A549 (cell line): ENCODE data around the gene COX4I1. TPM values are rescaled to one million over a fixed set of nuclear protein-coding genes. Genes with fewer than 3 reads are reported as not detected.

Source experiments
- ATAC-seq, 2 experiments: fragments of 200-7000 bp in 1 of 2; fragments of >200 bp in 1 of 2; cut with Nextera tagmentation in 1 of 2; cut with Tn5 transposase in 1 of 2; 3 replicates each; pipeline versions ENCODE4 v1.8.0 to v1.9.1; 2018 to 2020; ENCODE audit warnings: mild to moderate bottlenecking in 1 of 2, moderate library complexity in 1 of 2
- CTCF ChIA-PET: fragments of 300-600 bp; sonication (Branson Sonifier 250); formaldehyde crosslinking; extraction: SDS; loops from one replicate; lab custom pipeline; 2021; ENCODE audit warnings: antibody characterized with exemption, inconsistent platforms; lab: Yijun Ruan, JAX
- POLR2A ChIA-PET: fragments of 350-600 bp; formaldehyde crosslinking; extraction: SDS; loops from one replicate; lab custom pipeline; 2021; ENCODE audit warnings: antibody characterized with exemption, inconsistent platforms; lab: Yijun Ruan, JAX
- DNase-seq, 2 experiments: peaks; one replicate each; pipeline versions ENCODE4 v3.0.0 to v3.0.0-alpha.2; 2011 to 2016; ENCODE audit warnings: low read depth in 1 of 2, low spot score in 1 of 2
- FAIRE-seq: peaks from 2 replicates; lab custom pipeline; 2011; peaks lifted over from hg19 to GRCh38; lab: Jason Lieb, UNC
- H3K27ac ChIP-seq, 2 experiments: fragments of >200 bp; sonication (Bioruptor Twin); formaldehyde crosslinking; 3 replicates each; pipeline ENCODE4 v1.5.1; 2016 to 2017
- H3K4me1 ChIP-seq: fragments of >200 bp; sonication (Bioruptor Twin); formaldehyde crosslinking; 3 replicates; pipeline ENCODE4 v1.6.1; 2016
- H3K4me2 ChIP-seq: fragments of >200 bp; sonication (Bioruptor Twin); formaldehyde crosslinking; 3 replicates; pipeline ENCODE4 v1.6.1; 2016
- H3K4me3 ChIP-seq: fragments of >200 bp; sonication (Bioruptor Twin); formaldehyde crosslinking; 3 replicates; pipeline ENCODE4 v1.5.1; 2016
- H3K9me3 ChIP-seq: fragments of >200 bp; sonication (Bioruptor Twin); formaldehyde crosslinking; 3 replicates; pipeline ENCODE4 v1.6.1; 2016
- CBX2 ChIP-seq: fragments of 200-600 bp; sonication (generic); IDR thresholded peaks from 2 replicates; pipeline ENCODE4 v1.6.1; 2016; ENCODE audit warnings: low read depth, mild to moderate bottlenecking, borderline replicate concordance
- CEBPB ChIP-seq, 2 experiments: fragments of >200 bp in 1 of 2; sonication (Bioruptor Twin) in 1 of 2; formaldehyde crosslinking in 1 of 2; IDR thresholded peaks; 2 replicates each; pipeline ENCODE4 v1.6.1; 2012 to 2016
- EHF ChIP-seq: fragments of 250-450 bp; sonication (Bioruptor Pico); IDR thresholded peaks from 2 replicates; pipeline ENCODE4 v1.5.0; 2020; ENCODE audit warnings: mild to moderate bottlenecking
- HEYL ChIP-seq: fragments of 250-450 bp; sonication (Bioruptor Pico); IDR thresholded peaks from 2 replicates; pipeline ENCODE4 v1.8.0; 2021; ENCODE audit warnings: mild to moderate bottlenecking, moderate library complexity
- HOXB13 ChIP-seq: fragments of 250-450 bp; sonication (Bioruptor Pico); IDR thresholded peaks from 2 replicates; pipeline ENCODE4 v1.5.0; 2020; ENCODE audit warnings: low read depth, mild to moderate bottlenecking, moderate library complexity
- HOXB5 ChIP-seq: fragments of 250-450 bp; sonication (Bioruptor Pico); IDR thresholded peaks from 2 replicates; pipeline ENCODE4 v1.5.0; 2020; ENCODE audit warnings: mild to moderate bottlenecking, moderate library complexity
- JUNB ChIP-seq: fragments of >200 bp; sonication (Bioruptor Twin); formaldehyde crosslinking; IDR thresholded peaks from 2 replicates; pipeline ENCODE4 v1.6.1; 2016
- KDM5A ChIP-seq: fragments of 200-600 bp; sonication (generic); IDR thresholded peaks from 2 replicates; pipeline ENCODE4 v1.6.1; 2016; ENCODE audit warnings: antibody characterized with exemption, mild to moderate bottlenecking
- MAFK ChIP-seq: fragments of 450-650 bp; IDR thresholded peaks from 2 replicates; pipeline ENCODE4 v1.6.1; 2014; ENCODE audit not compliant: partially characterized antibody
- NFE2L2 ChIP-seq: fragments of 150-350 bp; conservative IDR thresholded peaks from 2 replicates; pipeline ENCODE4 v1.6.1; 2014; ENCODE audit warnings: low read length
- POLR2AphosphoS2 ChIP-seq: conservative IDR thresholded peaks from 2 replicates; pipeline ENCODE4 v1.6.1; 2012; ENCODE audit warnings: low read length, improper control_type of control experiment, inconsistent platforms
- RAD21 ChIP-seq, 2 experiments: fragments of >200 bp in 1 of 2; sonication (Bioruptor Twin) in 1 of 2; formaldehyde crosslinking in 1 of 2; IDR thresholded peaks in 1 of 2; conservative IDR thresholded peaks in 1 of 2; 2 replicates in 1 of 2; 3 replicates in 1 of 2; pipeline ENCODE4 v1.6.1; 2012 to 2018; ENCODE audit warnings: inconsistent platforms in 1 of 2
- RARB ChIP-seq: fragments of 250-450 bp; sonication (Bioruptor Pico); IDR thresholded peaks from 2 replicates; pipeline ENCODE4 v1.8.0; 2021; ENCODE audit warnings: mild to moderate bottlenecking, moderate library complexity
- RCOR1 ChIP-seq: fragments of 150-350 bp; IDR thresholded peaks from 2 replicates; pipeline ENCODE4 v1.6.1; 2014; ENCODE audit warnings: antibody characterized with exemption, low read length, low read depth
- RFX5 ChIP-seq: fragments of 450-650 bp; IDR thresholded peaks from 2 replicates; pipeline ENCODE4 v1.7.1; 2014; ENCODE audit warnings: antibody characterized with exemption, mild to moderate bottlenecking, moderate library complexity
- ZC3H11A ChIP-seq: fragments of 450-650 bp; IDR thresholded peaks from 2 replicates; pipeline ENCODE4 v1.6.1; 2014; ENCODE audit warnings: antibody characterized with exemption, mild to moderate bottlenecking
- ZSCAN20 ChIP-seq: fragments of 250-450 bp; sonication (Bioruptor Pico); IDR thresholded peaks from 2 replicates; pipeline ENCODE4 v1.8.0; 2022; ENCODE audit warnings: mild to moderate bottlenecking, moderate library complexity
- WGBS: methylation state at CpG from one replicate; pipeline ENCODE4 v1.1.6; 2017; ENCODE audit errors: missing lambda C conversion rate; 5-methylcytosine and 5-hydroxymethylcytosine counted together
- polyA plus RNA-seq, 4 experiments: library from polyadenylated mRNA; depleted of rRNA in 3 of 4; stranded (reverse); fragments of >200 nt; fragmentation: RNase III in 1 of 4; extraction: RNeasy Plus Mini Kit Qiagen cat#74134 plus additional on column Dnase treatment in 1 of 4; gene quantifications; 2 replicates in 3 of 4; 3 replicates in 1 of 4; pipeline ENCODE4 v1.2.3, GENCODE V29; 2011 to 2017
- TF ChIP-seq, protein P1 (sequence below): fragments of 200-600 bp; sonication (generic); IDR thresholded peaks from 2 replicates; pipeline ENCODE4 v1.6.1; 2016; ENCODE audit warnings: antibody characterized with exemption, mild to moderate bottlenecking, moderate library complexity
- TF ChIP-seq, protein P2 (sequence below): fragments of >200 bp; sonication (Bioruptor Twin); formaldehyde crosslinking; IDR thresholded peaks from 3 replicates; pipeline ENCODE4 v1.6.1; 2016
- TF ChIP-seq, protein P3 (sequence below): IDR thresholded peaks from 2 replicates; pipeline ENCODE4 v1.6.1; 2012; ENCODE audit warnings: low read depth, borderline replicate concordance
- TF ChIP-seq, protein P4 (sequence below): fragments of 250-450 bp; sonication (Bioruptor Pico); IDR thresholded peaks from 2 replicates; pipeline ENCODE4 v1.5.0; 2021; ENCODE audit warnings: mild to moderate bottlenecking, moderate library complexity, borderline replicate concordance
- TF ChIP-seq, protein P5 (sequence below): IDR thresholded peaks from 2 replicates; pipeline ENCODE4 v1.6.1; 2012

COX4I1 gene
- polyA plus RNA-seq, 2 of the 4 experiments (the other 2 are of a cell fraction), result 783 to 929 TPM

DNA sequence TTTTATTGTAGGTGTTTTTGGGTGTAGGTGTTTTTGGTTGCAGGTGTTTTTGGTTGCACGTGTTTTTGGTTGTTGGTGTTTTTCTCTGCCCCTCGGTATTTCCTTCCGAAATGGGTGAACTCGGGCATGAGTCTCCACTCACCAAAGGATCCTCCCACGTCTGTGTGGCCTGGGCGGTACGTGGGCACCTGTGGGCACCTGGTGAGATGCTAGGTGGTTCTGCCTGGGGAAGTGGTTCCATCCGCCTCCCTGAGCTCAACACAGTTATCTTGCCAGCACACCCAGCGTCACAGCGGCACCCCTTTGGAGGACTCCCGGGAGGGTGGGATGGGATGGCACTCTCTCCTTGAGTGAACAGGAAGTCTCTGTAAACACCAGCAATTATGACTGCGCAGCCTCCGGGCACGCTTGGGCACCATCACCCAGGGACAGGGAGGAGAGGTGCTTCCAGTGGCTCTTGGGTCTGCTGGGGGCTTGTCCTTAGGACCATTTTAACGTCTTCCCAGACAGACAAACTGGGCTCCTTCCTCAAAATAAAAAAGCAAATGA, 29.8 kb downstream of the COX4I1 start:
- no peak for FAIRE-seq
- ATAC-seq, result no peak
- no peak for DNase-seq
- Histone ChIP-seq H3K9me3 (0 out of 3 replicates have a peak, but pooled peaks cover 3% of the 10 kb centered on the region), H3K4me3 (no peak overlapping the region), H3K4me2 (no peak overlapping the region), H3K4me1 (no peaks in the 10 kb centered on the region)
- POLR2A ChIA-PET, result no interaction called here
- 51% methylated on average over 11 of the region's 15 CpGs for WGBS
- CTCF ChIA-PET, result interaction anchor here (1.9 to 14.3 kb wide), 2 partner anchors 8 to 688 kb away, joined by 6 to 126 read pairs; no protein-coding TSS in a partner anchor
- TF ChIP-seq ZC3H11A, result no peak
- no peak for TF ChIP-seq ZSCAN20 (CRISPR knock-in tag)
- TF ChIP-seq EHF (CRISPR knock-in tag), result no peak
- TF ChIP-seq, protein P1, sequence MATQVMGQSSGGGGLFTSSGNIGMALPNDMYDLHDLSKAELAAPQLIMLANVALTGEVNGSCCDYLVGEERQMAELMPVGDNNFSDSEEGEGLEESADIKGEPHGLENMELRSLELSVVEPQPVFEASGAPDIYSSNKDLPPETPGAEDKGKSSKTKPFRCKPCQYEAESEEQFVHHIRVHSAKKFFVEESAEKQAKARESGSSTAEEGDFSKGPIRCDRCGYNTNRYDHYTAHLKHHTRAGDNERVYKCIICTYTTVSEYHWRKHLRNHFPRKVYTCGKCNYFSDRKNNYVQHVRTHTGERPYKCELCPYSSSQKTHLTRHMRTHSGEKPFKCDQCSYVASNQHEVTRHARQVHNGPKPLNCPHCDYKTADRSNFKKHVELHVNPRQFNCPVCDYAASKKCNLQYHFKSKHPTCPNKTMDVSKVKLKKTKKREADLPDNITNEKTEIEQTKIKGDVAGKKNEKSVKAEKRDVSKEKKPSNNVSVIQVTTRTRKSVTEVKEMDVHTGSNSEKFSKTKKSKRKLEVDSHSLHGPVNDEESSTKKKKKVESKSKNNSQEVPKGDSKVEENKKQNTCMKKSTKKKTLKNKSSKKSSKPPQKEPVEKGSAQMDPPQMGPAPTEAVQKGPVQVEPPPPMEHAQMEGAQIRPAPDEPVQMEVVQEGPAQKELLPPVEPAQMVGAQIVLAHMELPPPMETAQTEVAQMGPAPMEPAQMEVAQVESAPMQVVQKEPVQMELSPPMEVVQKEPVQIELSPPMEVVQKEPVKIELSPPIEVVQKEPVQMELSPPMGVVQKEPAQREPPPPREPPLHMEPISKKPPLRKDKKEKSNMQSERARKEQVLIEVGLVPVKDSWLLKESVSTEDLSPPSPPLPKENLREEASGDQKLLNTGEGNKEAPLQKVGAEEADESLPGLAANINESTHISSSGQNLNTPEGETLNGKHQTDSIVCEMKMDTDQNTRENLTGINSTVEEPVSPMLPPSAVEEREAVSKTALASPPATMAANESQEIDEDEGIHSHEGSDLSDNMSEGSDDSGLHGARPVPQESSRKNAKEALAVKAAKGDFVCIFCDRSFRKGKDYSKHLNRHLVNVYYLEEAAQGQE, result no peak
- TF ChIP-seq HOXB5, result no peak
- TF ChIP-seq RARB (CRISPR knock-in tag), result no peak
- no peak for TF ChIP-seq RFX5
- TF ChIP-seq HEYL (CRISPR knock-in tag), result no peak
- TF ChIP-seq POLR2AphosphoS2, result no peak
- no peak for TF ChIP-seq MAFK
- no peak for TF ChIP-seq JUNB
- TF ChIP-seq CEBPB (IDR thresholded peaks at IDR 0.05), result no peak
- TF ChIP-seq, all 56 proteins: peak for 0
- no peak overlapping the region for H3K27ac ChIP-seq

DNA sequence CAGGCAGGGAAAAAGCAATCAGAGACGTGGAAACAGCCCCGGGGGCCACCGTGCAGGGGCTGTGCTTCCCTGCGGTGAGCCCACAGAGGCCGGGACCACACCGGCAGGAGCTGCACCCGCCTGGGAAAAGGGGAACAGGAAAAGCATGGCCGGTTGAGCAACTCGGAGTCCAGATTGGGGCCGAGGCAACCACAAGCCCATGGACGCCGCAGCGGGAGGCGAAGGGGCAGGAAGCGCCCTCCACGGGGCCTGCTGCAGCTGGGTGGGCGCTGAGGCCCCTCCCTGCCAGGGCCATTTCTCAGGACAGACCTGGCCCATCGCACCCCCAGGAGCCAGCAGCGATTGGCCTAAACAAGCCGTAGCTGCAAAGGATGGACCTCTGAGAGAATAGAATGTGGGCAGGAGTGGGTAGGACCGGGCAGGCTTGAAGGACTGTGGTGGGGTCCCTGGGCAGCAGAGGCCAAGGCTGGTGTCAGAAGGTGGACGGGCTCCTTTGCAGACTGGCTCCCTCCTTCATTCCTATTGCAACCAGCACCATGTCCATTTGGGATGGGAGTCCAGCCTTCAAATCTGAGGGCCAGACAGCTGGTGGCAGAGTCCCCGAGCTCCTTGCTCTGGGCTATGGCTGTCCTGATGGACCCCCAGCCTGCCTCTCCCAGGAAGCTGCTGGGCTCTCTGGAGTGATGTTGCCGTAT, 30.4 kb downstream of the COX4I1 start:
- TF ChIP-seq RCOR1 (no peak), NFE2L2 (no peak)
- TF ChIP-seq, protein P2, sequence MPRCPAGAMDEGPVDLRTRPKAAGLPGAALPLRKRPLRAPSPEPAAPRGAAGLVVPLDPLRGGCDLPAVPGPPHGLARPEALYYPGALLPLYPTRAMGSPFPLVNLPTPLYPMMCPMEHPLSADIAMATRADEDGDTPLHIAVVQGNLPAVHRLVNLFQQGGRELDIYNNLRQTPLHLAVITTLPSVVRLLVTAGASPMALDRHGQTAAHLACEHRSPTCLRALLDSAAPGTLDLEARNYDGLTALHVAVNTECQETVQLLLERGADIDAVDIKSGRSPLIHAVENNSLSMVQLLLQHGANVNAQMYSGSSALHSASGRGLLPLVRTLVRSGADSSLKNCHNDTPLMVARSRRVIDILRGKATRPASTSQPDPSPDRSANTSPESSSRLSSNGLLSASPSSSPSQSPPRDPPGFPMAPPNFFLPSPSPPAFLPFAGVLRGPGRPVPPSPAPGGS, result no peak
- ChIA-PET POLR2A (no interaction called here), CTCF (interaction anchor here (0.6 to 14.3 kb wide), 4 partner anchors 9 to 700 kb away, joined by 3 to 126 read pairs (median 6); no protein-coding TSS in a partner anchor)
- no peak for FAIRE-seq
- no peak overlapping the region for H3K4me2 ChIP-seq
- H3K4me1 ChIP-seq, result no peaks in the 10 kb centered on the region
- H3K9me3 ChIP-seq, result 0 out of 3 replicates have a peak, but pooled peaks cover 3% of the 10 kb centered on the region
- DNase-seq, result no peak
- no peak for ATAC-seq
- no peak overlapping the region for H3K4me3 ChIP-seq
- H3K27ac ChIP-seq, result no peak overlapping the region
- 50% methylated on average over 24 of the region's 24 CpGs for WGBS

DNA sequence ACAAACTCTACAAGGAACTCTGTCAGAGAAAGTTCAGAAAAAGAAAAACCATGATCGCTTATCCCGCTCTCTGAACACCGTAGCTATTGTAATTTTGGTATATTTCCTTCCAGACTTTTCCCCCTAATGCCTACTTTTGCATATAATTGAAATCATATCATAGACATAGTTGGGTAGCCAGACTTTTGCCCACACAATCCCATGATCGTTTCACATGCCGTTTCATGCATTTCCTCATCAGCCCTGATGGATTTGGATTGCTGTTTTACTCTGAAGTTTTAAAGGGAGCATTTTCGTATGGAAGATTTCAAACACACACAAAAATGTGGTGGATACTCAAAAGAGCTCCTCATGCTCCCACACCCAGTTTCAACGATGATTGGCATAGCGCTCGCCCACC, 31.3 kb downstream of the COX4I1 start:
- H3K4me1 ChIP-seq, result no peaks in the 10 kb centered on the region
- no peak for ATAC-seq
- WGBS, result 15% methylated on average over 9 of the region's 9 CpGs
- no peak overlapping the region for H3K27ac ChIP-seq
- FAIRE-seq, result no peak
- H3K9me3 ChIP-seq, result 0 out of 3 replicates have a peak, but pooled peaks cover 3% of the 10 kb centered on the region
- no peak for DNase-seq
- H3K4me3 ChIP-seq, result no peak overlapping the region
- ChIA-PET POLR2A (no interaction called here), CTCF (interaction anchor here (0.6 to 14.3 kb wide), 4 partner anchors 10 to 687 kb away, joined by 3 to 126 read pairs (median 6); no protein-coding TSS in a partner anchor)
- no peak overlapping the region for H3K4me2 ChIP-seq
- no peak for TF ChIP-seq KDM5A
- no peak for TF ChIP-seq HEYL (CRISPR knock-in tag)
- TF ChIP-seq MAFK, result no peak
- TF ChIP-seq, protein P3, sequence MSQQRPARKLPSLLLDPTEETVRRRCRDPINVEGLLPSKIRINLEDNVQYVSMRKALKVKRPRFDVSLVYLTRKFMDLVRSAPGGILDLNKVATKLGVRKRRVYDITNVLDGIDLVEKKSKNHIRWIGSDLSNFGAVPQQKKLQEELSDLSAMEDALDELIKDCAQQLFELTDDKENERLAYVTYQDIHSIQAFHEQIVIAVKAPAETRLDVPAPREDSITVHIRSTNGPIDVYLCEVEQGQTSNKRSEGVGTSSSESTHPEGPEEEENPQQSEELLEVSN, result no peak
- TF ChIP-seq, protein P4, sequence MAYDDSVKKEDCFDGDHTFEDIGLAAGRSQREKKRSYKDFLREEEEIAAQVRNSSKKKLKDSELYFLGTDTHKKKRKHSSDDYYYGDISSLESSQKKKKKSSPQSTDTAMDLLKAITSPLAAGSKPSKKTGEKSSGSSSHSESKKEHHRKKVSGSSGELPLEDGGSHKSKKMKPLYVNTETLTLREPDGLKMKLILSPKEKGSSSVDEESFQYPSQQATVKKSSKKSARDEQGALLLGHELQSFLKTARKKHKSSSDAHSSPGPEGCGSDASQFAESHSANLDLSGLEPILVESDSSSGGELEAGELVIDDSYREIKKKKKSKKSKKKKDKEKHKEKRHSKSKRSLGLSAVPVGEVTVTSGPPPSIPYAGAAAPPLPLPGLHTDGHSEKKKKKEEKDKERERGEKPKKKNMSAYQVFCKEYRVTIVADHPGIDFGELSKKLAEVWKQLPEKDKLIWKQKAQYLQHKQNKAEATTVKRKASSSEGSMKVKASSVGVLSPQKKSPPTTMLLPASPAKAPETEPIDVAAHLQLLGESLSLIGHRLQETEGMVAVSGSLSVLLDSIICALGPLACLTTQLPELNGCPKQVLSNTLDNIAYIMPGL (CRISPR knock-in tag), result no peak
- no peak for TF ChIP-seq ZSCAN20 (CRISPR knock-in tag)
- TF ChIP-seq, protein P5, sequence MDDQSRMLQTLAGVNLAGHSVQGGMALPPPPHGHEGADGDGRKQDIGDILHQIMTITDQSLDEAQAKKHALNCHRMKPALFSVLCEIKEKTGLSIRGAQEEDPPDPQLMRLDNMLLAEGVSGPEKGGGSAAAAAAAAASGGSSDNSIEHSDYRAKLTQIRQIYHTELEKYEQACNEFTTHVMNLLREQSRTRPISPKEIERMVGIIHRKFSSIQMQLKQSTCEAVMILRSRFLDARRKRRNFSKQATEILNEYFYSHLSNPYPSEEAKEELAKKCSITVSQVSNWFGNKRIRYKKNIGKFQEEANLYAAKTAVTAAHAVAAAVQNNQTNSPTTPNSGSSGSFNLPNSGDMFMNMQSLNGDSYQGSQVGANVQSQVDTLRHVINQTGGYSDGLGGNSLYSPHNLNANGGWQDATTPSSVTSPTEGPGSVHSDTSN, result no peak
- TF ChIP-seq RAD21 (conservative IDR thresholded peaks at IDR 0.05 in 1 of 2, IDR thresholded peaks at IDR 0.05 in 1 of 2), result no peak
- no peak for TF ChIP-seq RARB (CRISPR knock-in tag)
- no peak for TF ChIP-seq HOXB13 (CRISPR knock-in tag)
- no peak for TF ChIP-seq CBX2
